ENCODE data around the gene MEIG1. TPM values are rescaled to one million over a fixed set of nuclear protein-coding genes. Genes with fewer than 3 reads are reported as not detected.
"Not testable (repeated sequence)": the region's sequence is repeated elsewhere in the genome, so short reads cannot be mapped to it uniquely, and the experiment has no call there.

MEIG1 gene
- total RNA-seq, 1 donor from 2014 or later: 0.43 TPM

- Histone ChIP-seq H3K27me3 (ENCODE audit: insufficient read depth, low read length) (no peaks in the 10 kb centered on the region), H3K4me3 (ENCODE audit: insufficient read depth, low read depth, low read length) (no peak overlapping the region), H4K20me1 (ENCODE audit: insufficient read depth, low read length) (no peaks in the 10 kb centered on the region), H3K9ac (ENCODE audit: low read length) (no peak overlapping the region), H3K4me2 (ENCODE audit: low read length) (no peak overlapping the region), H3K79me2 (ENCODE audit: insufficient read depth, low read length) (no peaks in the 10 kb centered on the region), H3K9me3 (ENCODE audit: insufficient read depth, low read depth, low read length) (no peaks in the 10 kb centered on the region), H3K27ac (ENCODE audit: low read depth, low read length) (no peak overlapping the region), H3K4me1 (ENCODE audit: insufficient read depth, low read length) (no peaks in the 10 kb centered on the region), H3K36me3 (ENCODE audit: insufficient read depth, low read length) (peaks cover 9% of the 10 kb centered on the region), H2AFZ (ENCODE audit: low read depth, low read length) (no peak overlapping the region)
- Mint-ChIP-seq H3K4me1 (ENCODE audit: low read depth, unreplicated experiment) (peaks cover 3% of the 10 kb centered on the region), H3K4me3 (ENCODE audit: unreplicated experiment) (no peak overlapping the region), H3K36me3 (ENCODE audit: low read depth, unreplicated experiment) (peaks cover 15% of the 10 kb centered on the region), H3K9me3 (ENCODE audit: unreplicated experiment) (no peaks in the 10 kb centered on the region), H3K27me3 (ENCODE audit: low read depth, unreplicated experiment) (no peaks in the 10 kb centered on the region), H3K27ac (ENCODE audit: unreplicated experiment) (no peak overlapping the region)
- DNase-seq (ENCODE audit: low read depth): no peak
- no peak for TF ChIP-seq EZH2 (IDR thresholded peaks at IDR 0.05; ENCODE audit: insufficient read depth, low read length)
- TF ChIP-seq CTCF (IDR thresholded peaks at IDR 0.05; ENCODE audit: insufficient read depth, low read depth, low read length): no peak
- FAIRE-seq: no peak
Observed at GRCh38 chr10:14936584-14936983, 22.6 kb upstream of the MEIG1 start.

GRCh38 chr10:14938971-14939370, 20.2 kb upstream of the MEIG1 start:
- FAIRE-seq; DNase-seq (ENCODE audit: low read depth); H3K4me1 Mint-ChIP-seq (ENCODE audit: low read depth, unreplicated experiment); H3K4me3 ChIP-seq (ENCODE audit: insufficient read depth, low read depth, low read length); H4K20me1 ChIP-seq (ENCODE audit: insufficient read depth, low read length); H2AFZ ChIP-seq (ENCODE audit: low read depth, low read length); H3K9me3 Mint-ChIP-seq (ENCODE audit: unreplicated experiment); H3K9ac ChIP-seq (ENCODE audit: low read length); H3K9me3 ChIP-seq (ENCODE audit: insufficient read depth, low read depth, low read length); H3K27me3 ChIP-seq (ENCODE audit: insufficient read depth, low read length); H3K27ac Mint-ChIP-seq (ENCODE audit: unreplicated experiment); H3K36me3 ChIP-seq (ENCODE audit: insufficient read depth, low read length); H3K4me2 ChIP-seq (ENCODE audit: low read length); H3K27me3 Mint-ChIP-seq (ENCODE audit: low read depth, unreplicated experiment); H3K4me1 ChIP-seq (ENCODE audit: insufficient read depth, low read length); H3K27ac ChIP-seq (ENCODE audit: low read depth, low read length); H3K4me3 Mint-ChIP-seq (ENCODE audit: unreplicated experiment); H3K79me2 ChIP-seq (ENCODE audit: insufficient read depth, low read length): not testable (repeated sequence)
- peaks cover 15% of the 10 kb centered on the region for H3K36me3 Mint-ChIP-seq (ENCODE audit: low read depth, unreplicated experiment)

- H3K27ac ChIP-seq (ENCODE audit: low read depth, low read length); H3K9me3 ChIP-seq (ENCODE audit: insufficient read depth, low read depth, low read length); H3K4me2 ChIP-seq (ENCODE audit: low read length); H3K4me1 ChIP-seq (ENCODE audit: insufficient read depth, low read length); H3K27ac Mint-ChIP-seq (ENCODE audit: unreplicated experiment); H3K4me3 ChIP-seq (ENCODE audit: insufficient read depth, low read depth, low read length); H3K27me3 Mint-ChIP-seq (ENCODE audit: low read depth, unreplicated experiment); H3K9ac ChIP-seq (ENCODE audit: low read length); H3K27me3 ChIP-seq (ENCODE audit: insufficient read depth, low read length); H2AFZ ChIP-seq (ENCODE audit: low read depth, low read length); H4K20me1 ChIP-seq (ENCODE audit: insufficient read depth, low read length); H3K4me1 Mint-ChIP-seq (ENCODE audit: low read depth, unreplicated experiment); H3K4me3 Mint-ChIP-seq (ENCODE audit: unreplicated experiment); H3K9me3 Mint-ChIP-seq (ENCODE audit: unreplicated experiment); DNase-seq (ENCODE audit: low read depth); H3K79me2 ChIP-seq (ENCODE audit: insufficient read depth, low read length): not testable (repeated sequence)
- H3K36me3 Mint-ChIP-seq (ENCODE audit: low read depth, unreplicated experiment): peaks cover 11% of the 10 kb centered on the region
- H3K36me3 ChIP-seq (ENCODE audit: insufficient read depth, low read length): peaks cover 17% of the 10 kb centered on the region
- FAIRE-seq: peak; percentile 66
Observed at GRCh38 chr10:14942147-14942949, 16.8 kb upstream of the MEIG1 start.

- H3K4me1 ChIP-seq (ENCODE audit: insufficient read depth, low read length); H3K27me3 Mint-ChIP-seq (ENCODE audit: low read depth, unreplicated experiment); H3K4me2 ChIP-seq (ENCODE audit: low read length); H3K4me3 ChIP-seq (ENCODE audit: insufficient read depth, low read depth, low read length); H4K20me1 ChIP-seq (ENCODE audit: insufficient read depth, low read length); H3K27me3 ChIP-seq (ENCODE audit: insufficient read depth, low read length); H3K27ac ChIP-seq (ENCODE audit: low read depth, low read length); H3K9ac ChIP-seq (ENCODE audit: low read length); H3K4me1 Mint-ChIP-seq (ENCODE audit: low read depth, unreplicated experiment); FAIRE-seq; H3K9me3 Mint-ChIP-seq (ENCODE audit: unreplicated experiment); DNase-seq (ENCODE audit: low read depth); H2AFZ ChIP-seq (ENCODE audit: low read depth, low read length); H3K9me3 ChIP-seq (ENCODE audit: insufficient read depth, low read depth, low read length); H3K4me3 Mint-ChIP-seq (ENCODE audit: unreplicated experiment); H3K27ac Mint-ChIP-seq (ENCODE audit: unreplicated experiment): not testable (repeated sequence)
- peaks cover 11% of the 10 kb centered on the region for H3K79me2 ChIP-seq (ENCODE audit: insufficient read depth, low read length)
- H3K36me3 Mint-ChIP-seq (ENCODE audit: low read depth, unreplicated experiment): peaks cover 13% of the 10 kb centered on the region
- H3K36me3 ChIP-seq (ENCODE audit: insufficient read depth, low read length): peaks cover 20% of the 10 kb centered on the region
Observed at GRCh38 chr10:14942950-14943338, 16.2 kb upstream of the MEIG1 start.
